ENCODE data around the gene LONP1.

DNA sequence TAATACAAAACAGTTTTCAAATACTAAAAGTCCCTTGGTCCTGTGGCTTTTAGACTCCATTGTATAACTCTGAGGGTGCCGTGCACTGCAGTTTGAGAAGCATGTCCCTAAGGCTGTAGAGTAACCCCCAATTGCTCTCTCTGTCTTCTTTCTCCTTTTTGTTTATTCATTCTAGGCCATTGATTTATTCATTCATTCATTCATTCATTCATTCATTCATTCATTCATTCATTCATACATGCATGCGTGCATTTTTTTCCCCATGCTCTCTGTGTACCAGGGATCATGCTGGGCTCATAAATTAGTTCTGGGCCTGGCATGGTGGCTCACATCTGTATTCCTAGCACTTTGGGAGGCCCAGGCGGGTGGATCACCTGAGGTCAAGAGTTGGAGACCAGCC is 45.3 kb upstream of the LONP1 start:
- TF ChIP-seq EZH2 (optimal IDR thresholded peaks at IDR 0.05; ENCODE audit: low read depth, low read length): no peak
- no peak for TF ChIP-seq CTCF (IDR thresholded peaks at IDR 0.05; ENCODE audit: low read length)
